ENCODE data around the gene ATP2B1.

ATP2B1 gene

GRCh38 chr12:89748791-89749190, 40.2 kb upstream of the ATP2B1 start:
- no peak overlapping the region for H3K27ac ChIP-seq
- TF ChIP-seq CTCF (conservative IDR thresholded peaks at IDR 0.05), result no peak

DNA sequence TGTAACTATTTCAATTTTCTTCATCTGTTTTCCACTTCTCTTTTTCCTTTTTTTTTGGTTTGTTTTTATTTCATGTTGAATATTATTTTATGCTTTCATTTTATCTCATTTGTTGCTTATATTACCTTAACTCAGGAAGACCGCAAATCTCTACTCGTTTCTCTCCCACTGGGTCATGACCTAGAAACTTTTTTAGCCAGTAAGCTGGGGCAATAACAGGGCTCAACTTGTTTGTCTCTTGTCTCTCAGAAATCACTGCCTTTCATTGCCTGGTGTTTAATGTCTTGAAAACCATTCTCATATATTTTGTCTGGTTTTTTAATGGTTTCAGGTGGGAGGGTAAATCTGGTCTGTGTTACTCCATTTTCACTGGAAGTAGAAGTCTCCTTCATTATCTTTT, 36.6 kb upstream of the ATP2B1 start:
- H3K27ac ChIP-seq, result no peak overlapping the region
- no peak for TF ChIP-seq CTCF (conservative IDR thresholded peaks at IDR 0.05)

- TF ChIP-seq CTCF (conservative IDR thresholded peaks at IDR 0.05), result no peak
- H3K27ac ChIP-seq, result no peak overlapping the region
Measured at GRCh38 chr12:89742337-89743022, 33.8 kb upstream of the ATP2B1 start.

DNA sequence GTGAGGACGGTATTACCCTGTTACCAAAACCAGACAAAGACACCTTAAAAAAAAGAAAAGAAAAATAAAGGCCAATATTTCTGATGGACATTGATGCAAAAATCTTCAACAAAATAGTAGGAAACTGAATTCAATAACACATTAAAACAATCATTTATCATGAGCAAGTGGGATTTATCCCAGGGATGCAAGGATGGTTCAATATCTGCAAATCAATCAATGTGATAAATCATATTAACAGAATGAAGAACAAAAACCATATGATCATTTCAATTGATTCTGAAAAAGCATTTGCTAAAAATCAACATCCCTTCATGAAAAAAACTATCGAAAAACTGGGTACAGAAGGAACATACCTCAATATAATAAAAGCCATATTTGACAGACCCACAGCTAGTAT, 32.3 kb upstream of the ATP2B1 start:
- H3K27ac ChIP-seq, result no peak overlapping the region
- no peak for TF ChIP-seq CTCF (conservative IDR thresholded peaks at IDR 0.05)

- H3K27ac ChIP-seq, result no peak overlapping the region
- TF ChIP-seq CTCF (conservative IDR thresholded peaks at IDR 0.05), result no peak
Measured at GRCh38 chr12:89736995-89737394, 28.4 kb upstream of the ATP2B1 start.

DNA sequence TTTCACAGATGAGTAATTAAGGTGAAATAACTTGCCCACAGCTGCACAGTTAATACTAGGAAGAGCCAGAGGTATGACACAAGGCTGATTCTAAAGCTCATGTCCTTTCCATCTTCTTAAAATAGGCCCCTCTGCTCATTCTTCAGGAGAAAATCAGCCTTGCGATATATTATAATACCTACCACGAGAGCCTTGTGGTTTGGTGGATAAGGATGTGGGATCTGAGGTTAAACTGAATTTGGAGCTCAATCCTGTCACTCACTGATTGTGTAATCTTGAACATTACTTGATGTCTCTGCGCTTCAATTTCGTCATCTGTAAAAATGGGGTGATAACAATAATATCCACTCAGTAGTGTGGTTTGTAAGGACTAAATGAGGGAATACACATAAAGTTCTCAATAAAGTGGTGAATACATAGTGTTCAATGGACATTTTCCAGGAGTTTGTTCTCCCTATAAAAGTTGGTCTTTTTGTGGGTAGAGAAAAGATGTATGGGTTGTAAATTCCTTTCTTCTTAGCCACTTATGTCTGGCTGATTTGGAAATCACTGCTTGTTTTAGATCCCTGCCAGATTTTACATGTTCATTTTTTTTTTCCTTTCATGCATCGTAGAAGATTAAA, 25.1 kb upstream of the ATP2B1 start:
- no peak overlapping the region for H3K27ac ChIP-seq

DNA sequence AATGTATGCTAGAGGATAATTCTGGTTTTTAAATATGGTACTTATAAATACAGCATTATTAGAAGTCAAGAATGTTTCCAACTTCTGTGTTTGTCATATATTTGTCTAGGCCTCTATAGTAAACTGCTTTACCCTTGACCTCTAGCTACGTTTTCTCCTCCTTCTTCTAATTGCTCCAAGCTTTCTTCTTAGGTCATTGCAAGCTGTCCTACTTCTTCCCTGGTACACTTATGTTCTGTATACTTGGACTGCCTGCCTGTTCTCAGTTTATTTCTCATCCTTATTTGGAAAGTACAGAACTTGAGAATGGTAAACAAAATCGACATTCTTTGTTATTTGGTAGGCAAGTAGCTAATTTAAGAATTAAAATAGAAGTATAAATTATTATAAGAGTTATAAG, 23.9 kb upstream of the ATP2B1 start:
- H3K27ac ChIP-seq, result no peak overlapping the region
- no peak for TF ChIP-seq CTCF (conservative IDR thresholded peaks at IDR 0.05)

More for the DNA sequence above, 25.1 kb upstream of the ATP2B1 start:
- TF ChIP-seq CTCF (conservative IDR thresholded peaks at IDR 0.05), result no peak
